Measurements from ENCODE around the gene BPIFB1. TPM values are rescaled to one million over a fixed set of nuclear protein-coding genes. Genes with fewer than 3 reads are reported as not detected.

Gene BPIFB1
- total RNA-seq, 1 donor from 2014 or later = not detected

DNA sequence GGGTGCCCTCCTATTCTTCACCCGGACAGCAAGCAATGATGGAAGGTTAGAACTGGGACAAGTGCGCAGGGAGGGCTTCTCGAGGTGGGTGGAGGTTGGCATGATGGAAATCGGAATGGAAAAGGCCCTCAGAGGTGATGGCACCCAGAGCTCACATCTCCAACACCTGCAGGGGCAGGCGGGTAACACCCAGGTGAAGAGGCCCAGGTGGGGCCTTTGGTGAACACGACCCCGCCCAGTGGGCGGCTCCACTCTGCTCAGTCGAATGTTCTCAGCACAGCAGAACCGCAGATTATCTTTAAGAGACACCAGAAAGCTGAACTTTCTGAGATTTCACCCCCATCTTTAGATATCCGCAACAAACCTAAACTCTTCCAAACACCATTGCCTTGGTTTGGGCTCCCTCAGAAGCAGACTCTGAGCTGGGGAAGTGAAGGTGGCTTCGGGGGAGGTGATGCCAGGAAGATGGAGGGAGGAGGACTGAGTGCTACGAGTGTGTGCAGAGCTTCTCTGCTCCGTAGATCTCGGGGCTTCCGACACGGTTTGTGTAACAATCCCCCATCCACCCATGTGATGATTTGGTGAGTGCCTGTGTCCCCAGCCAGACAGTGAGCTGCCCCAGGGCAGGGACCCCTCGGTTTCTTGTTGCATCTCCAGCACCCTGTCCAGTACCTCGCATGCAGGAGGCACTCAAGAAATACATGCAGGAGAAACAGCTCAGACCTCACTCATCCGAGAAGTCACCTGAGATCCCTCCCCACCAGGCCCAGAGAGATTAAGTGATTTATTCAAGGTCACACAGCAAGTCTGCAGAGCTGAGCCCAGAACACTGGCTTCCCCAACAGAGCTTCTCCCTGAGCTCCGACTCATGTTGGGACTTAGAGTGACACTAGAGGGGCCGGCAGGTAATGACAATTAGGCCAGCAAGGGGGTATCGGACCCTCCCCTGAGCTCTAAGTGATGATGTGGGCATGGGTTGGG is 45.4 kb downstream of the BPIFB1 start:
- H3K36me3 Mint-ChIP-seq (ENCODE audit: low read depth) = no peaks in the 10 kb centered on the region
- no peak for DNase-seq (ENCODE audit: low spot score)
- H3K4me3 Mint-ChIP-seq = no peak overlapping the region
- H3K27ac Mint-ChIP-seq = no peak overlapping the region
- intact Hi-C loops (cut with micrococcal nuclease) = no loop called here
- H3K27me3 Mint-ChIP-seq (ENCODE audit: insufficient read depth) = peaks cover 8% of the 10 kb centered on the region
- H3K9me3 Mint-ChIP-seq = no peaks in the 10 kb centered on the region
- no peaks in the 10 kb centered on the region for H3K4me1 Mint-ChIP-seq (ENCODE audit: low read depth)

DNA sequence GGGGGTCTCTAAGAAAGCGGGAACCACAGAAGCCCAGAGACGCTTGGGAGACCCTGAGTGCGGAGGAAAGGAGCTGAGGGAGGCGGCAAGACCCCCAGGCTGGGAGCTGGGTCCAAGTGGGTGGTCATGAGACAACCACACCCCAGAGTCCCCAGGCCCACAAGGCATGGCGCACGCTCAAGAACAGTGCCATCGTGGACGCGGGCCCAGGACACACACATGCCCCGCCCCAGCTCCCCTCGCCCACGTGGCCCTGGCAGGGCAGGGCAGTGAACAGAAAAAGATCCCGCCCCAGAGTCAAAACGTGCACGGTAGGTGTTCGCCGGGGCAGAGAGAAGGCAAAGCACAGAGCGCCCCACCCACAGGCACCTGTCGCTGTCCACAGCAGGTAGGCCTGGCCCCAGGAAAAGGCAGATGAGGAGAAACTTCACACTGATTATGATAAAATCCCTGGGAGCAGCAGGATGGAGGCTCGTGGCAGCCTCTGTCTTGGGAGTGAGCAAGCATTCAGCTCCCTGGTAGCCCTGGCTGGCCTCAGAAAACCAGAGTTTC is 50.0 kb downstream of the BPIFB1 start:
- no peak overlapping the region for H3K4me3 Mint-ChIP-seq
- H3K27ac Mint-ChIP-seq = no peak overlapping the region
- H3K36me3 Mint-ChIP-seq (ENCODE audit: low read depth) = no peaks in the 10 kb centered on the region
- H3K9me3 Mint-ChIP-seq = no peaks in the 10 kb centered on the region
- H3K4me1 Mint-ChIP-seq (ENCODE audit: low read depth) = no peaks in the 10 kb centered on the region
- peaks cover 6% of the 10 kb centered on the region for H3K27me3 Mint-ChIP-seq (ENCODE audit: insufficient read depth)
- intact Hi-C loops (cut with micrococcal nuclease) = no loop called here
- no peak for DNase-seq (ENCODE audit: low spot score)

DNA sequence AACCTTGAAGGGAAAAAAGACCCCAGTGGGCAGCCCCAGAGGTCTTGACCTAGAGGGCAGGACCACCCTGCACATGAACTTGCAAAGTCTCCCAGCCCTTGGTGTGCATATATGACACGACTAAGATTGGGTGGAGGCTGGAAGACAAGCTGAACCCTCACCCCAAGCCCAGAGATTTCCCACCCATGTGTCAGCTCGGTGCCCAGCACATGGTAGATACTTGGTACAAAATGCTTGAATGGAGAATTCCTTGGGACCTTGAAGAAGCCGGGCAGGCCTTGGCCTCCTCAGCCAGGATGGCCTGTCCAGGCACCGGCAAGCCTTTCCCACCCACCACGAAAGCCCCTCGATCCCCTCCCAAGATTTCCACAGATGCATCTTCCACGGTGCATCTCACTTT is 50.6 kb downstream of the BPIFB1 start:
- intact Hi-C loops (cut with micrococcal nuclease) = no loop called here
- no peak for DNase-seq (ENCODE audit: low spot score)
- Mint-ChIP-seq H3K27ac (no peak overlapping the region), H3K4me1 (ENCODE audit: low read depth) (no peaks in the 10 kb centered on the region), H3K9me3 (no peaks in the 10 kb centered on the region), H3K36me3 (ENCODE audit: low read depth) (no peaks in the 10 kb centered on the region), H3K4me3 (no peak overlapping the region), H3K27me3 (ENCODE audit: insufficient read depth) (peaks cover 4% of the 10 kb centered on the region)

DNA sequence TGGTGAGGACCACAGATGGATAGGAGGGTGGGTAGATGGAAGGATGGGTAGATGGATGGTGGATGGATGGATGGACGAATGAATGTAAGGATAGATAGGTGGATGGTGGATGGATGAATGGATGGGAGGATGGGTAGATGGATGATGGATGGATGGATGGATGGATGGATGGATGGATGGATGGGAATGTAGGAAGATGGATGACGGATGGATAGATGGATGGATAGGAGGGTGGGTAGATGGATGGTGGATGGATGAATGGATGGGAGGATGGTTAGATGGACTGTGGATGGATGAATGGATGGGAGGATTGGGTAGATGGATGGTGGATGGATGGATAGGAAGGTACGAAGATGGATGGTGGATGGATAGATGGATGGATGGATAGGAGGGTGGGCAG is 51.1 kb downstream of the BPIFB1 start:
- no peaks in the 10 kb centered on the region for H3K4me1 Mint-ChIP-seq (ENCODE audit: low read depth)
- no peaks in the 10 kb centered on the region for H3K27me3 Mint-ChIP-seq (ENCODE audit: insufficient read depth)
- H3K27ac Mint-ChIP-seq = no peak overlapping the region
- H3K36me3 Mint-ChIP-seq (ENCODE audit: low read depth) = no peaks in the 10 kb centered on the region
- intact Hi-C loops (cut with micrococcal nuclease) = no loop called here
- DNase-seq (ENCODE audit: low spot score) = no peak
- H3K4me3 Mint-ChIP-seq = no peak overlapping the region
- no peaks in the 10 kb centered on the region for H3K9me3 Mint-ChIP-seq

DNA sequence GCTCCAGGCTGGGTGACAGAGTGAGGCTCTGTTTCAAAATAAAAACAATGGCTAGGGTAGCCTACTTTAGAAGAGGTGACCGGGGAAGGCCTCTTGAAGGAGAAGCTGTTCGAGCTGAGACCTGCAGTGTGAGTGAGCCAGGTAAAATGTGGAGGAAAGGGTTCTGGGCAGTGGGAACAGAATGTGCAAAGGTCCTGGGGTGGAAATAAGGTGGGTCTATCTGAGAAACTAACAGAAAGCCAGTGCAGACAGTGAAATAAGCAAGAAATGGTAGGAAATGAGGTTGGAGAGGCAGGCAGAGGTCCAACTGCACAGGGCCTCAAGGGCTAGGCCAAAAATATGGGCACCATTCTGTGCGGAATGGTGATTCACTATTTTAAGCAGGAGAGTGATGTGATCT is 53.4 kb downstream of the BPIFB1 start:
- no peak overlapping the region for H3K27ac Mint-ChIP-seq
- H3K4me1 Mint-ChIP-seq (ENCODE audit: low read depth) = no peaks in the 10 kb centered on the region
- H3K4me3 Mint-ChIP-seq = no peak overlapping the region
- intact Hi-C loops (cut with micrococcal nuclease) = no loop called here
- H3K36me3 Mint-ChIP-seq (ENCODE audit: low read depth) = no peaks in the 10 kb centered on the region
- no peak for DNase-seq (ENCODE audit: low spot score)
- no peaks in the 10 kb centered on the region for H3K9me3 Mint-ChIP-seq
- H3K27me3 Mint-ChIP-seq (ENCODE audit: insufficient read depth) = no peaks in the 10 kb centered on the region

- no peak for DNase-seq (ENCODE audit: low spot score)
- Mint-ChIP-seq H3K27ac (no peak overlapping the region), H3K36me3 (ENCODE audit: low read depth) (no peaks in the 10 kb centered on the region), H3K4me1 (ENCODE audit: low read depth) (no peaks in the 10 kb centered on the region), H3K9me3 (no peaks in the 10 kb centered on the region), H3K4me3 (no peak overlapping the region), H3K27me3 (ENCODE audit: insufficient read depth) (no peaks in the 10 kb centered on the region)
- intact Hi-C loops (cut with micrococcal nuclease) = no loop called here
These were observed 54.1 kb downstream of the BPIFB1 start for GRCh38 chr20:33337119-33337518.

DNA sequence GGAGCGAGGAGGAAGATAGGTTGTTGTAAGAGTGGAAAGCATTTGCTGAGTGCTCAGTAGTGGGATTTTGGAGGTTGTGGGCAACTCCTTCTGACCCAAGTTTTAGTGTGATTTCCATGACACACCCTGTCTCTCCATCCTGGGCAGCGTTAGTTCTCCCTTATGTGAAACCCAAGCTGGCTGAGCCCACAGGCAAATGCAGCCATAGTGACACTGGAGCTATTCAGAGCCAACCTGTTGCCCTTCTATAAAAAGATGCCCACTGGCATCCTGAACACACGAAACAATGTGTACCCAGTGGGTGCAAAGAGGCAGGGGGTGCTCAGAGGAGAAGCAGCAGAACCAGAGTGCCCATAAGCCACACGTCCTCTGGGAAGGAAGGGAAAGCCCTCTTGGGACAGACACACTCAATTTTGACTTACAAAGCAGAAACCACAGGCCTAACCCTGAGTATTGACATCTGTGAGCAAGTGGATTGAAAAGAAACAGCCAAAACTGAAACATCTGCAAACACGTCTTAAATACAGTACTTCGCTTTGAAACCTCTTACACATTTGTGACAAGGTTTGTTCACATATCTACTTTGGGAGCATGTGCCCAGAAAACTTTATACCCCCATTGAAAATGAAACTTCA is 54.6 kb downstream of the BPIFB1 start:
- H3K36me3 Mint-ChIP-seq (ENCODE audit: low read depth) = no peaks in the 10 kb centered on the region
- no peak for DNase-seq (ENCODE audit: low spot score)
- H3K4me3 Mint-ChIP-seq = no peak overlapping the region
- intact Hi-C loops (cut with micrococcal nuclease) = no loop called here
- no peak overlapping the region for H3K27ac Mint-ChIP-seq
- no peaks in the 10 kb centered on the region for H3K4me1 Mint-ChIP-seq (ENCODE audit: low read depth)
- H3K27me3 Mint-ChIP-seq (ENCODE audit: insufficient read depth) = no peaks in the 10 kb centered on the region
- no peaks in the 10 kb centered on the region for H3K9me3 Mint-ChIP-seq

GRCh38 chr20:33338467-33339258 is 55.6 kb downstream of the BPIFB1 start:
- no peaks in the 10 kb centered on the region for H3K9me3 Mint-ChIP-seq
- intact Hi-C loops (cut with micrococcal nuclease) = no loop called here

GRCh38 chr20:33339515-33340058 is 56.6 kb downstream of the BPIFB1 start:
- Mint-ChIP-seq H3K4me1 (ENCODE audit: low read depth) (no peaks in the 10 kb centered on the region), H3K36me3 (ENCODE audit: low read depth) (no peaks in the 10 kb centered on the region), H3K4me3 (no peak overlapping the region), H3K9me3 (no peaks in the 10 kb centered on the region), H3K27ac (no peak overlapping the region), H3K27me3 (ENCODE audit: insufficient read depth) (no peaks in the 10 kb centered on the region)
- no peak for DNase-seq (ENCODE audit: low spot score)
- intact Hi-C loops (cut with micrococcal nuclease) = no loop called here

More at GRCh38 chr20:33338467-33339258, 55.6 kb downstream of the BPIFB1 start:
- no peak overlapping the region for H3K27ac Mint-ChIP-seq
- no peaks in the 10 kb centered on the region for H3K4me1 Mint-ChIP-seq (ENCODE audit: low read depth)
- no peak overlapping the region for H3K4me3 Mint-ChIP-seq
- H3K27me3 Mint-ChIP-seq (ENCODE audit: insufficient read depth) = no peaks in the 10 kb centered on the region
- DNase-seq (ENCODE audit: low spot score) = no peak
- no peaks in the 10 kb centered on the region for H3K36me3 Mint-ChIP-seq (ENCODE audit: low read depth)

DNA sequence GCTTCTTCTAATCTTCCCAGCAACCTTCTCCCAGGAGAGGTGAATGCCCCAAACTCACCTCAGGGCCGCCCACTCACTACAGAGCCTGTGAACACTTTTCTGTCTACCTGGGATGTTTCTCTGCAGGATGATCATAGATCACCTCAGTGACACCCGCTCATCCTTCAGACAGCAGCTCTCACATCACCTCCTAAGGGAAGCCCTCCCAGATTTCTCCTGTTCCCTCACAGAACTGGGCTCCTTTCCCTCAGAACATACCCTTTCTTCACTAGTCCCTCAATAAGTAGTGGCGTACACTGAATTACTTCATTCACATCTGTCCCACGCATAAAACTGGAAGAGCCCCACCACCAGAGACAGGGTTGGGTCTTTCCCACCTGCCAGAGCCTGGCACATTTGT is 60.5 kb downstream of the BPIFB1 start:
- Mint-ChIP-seq H3K27me3 (ENCODE audit: insufficient read depth) (no peaks in the 10 kb centered on the region), H3K4me3 (no peak overlapping the region)

GRCh38 chr20:33345342-33345741 is 62.3 kb downstream of the BPIFB1 start:
- no peaks in the 10 kb centered on the region for H3K9me3 Mint-ChIP-seq
- no peak for DNase-seq (ENCODE audit: low spot score)
- no peak overlapping the region for H3K27ac Mint-ChIP-seq
- no peaks in the 10 kb centered on the region for H3K36me3 Mint-ChIP-seq (ENCODE audit: low read depth)
- no peaks in the 10 kb centered on the region for H3K27me3 Mint-ChIP-seq (ENCODE audit: insufficient read depth)
- intact Hi-C loops (cut with micrococcal nuclease) = no loop called here
- H3K4me3 Mint-ChIP-seq = no peak overlapping the region
- no peaks in the 10 kb centered on the region for H3K4me1 Mint-ChIP-seq (ENCODE audit: low read depth)

More for the DNA sequence above, 60.5 kb downstream of the BPIFB1 start:
- intact Hi-C loops (cut with micrococcal nuclease) = no loop called here
- no peak overlapping the region for H3K27ac Mint-ChIP-seq
- no peaks in the 10 kb centered on the region for H3K4me1 Mint-ChIP-seq (ENCODE audit: low read depth)
- no peaks in the 10 kb centered on the region for H3K36me3 Mint-ChIP-seq (ENCODE audit: low read depth)
- DNase-seq (ENCODE audit: low spot score) = no peak
- H3K9me3 Mint-ChIP-seq = no peaks in the 10 kb centered on the region

DNA sequence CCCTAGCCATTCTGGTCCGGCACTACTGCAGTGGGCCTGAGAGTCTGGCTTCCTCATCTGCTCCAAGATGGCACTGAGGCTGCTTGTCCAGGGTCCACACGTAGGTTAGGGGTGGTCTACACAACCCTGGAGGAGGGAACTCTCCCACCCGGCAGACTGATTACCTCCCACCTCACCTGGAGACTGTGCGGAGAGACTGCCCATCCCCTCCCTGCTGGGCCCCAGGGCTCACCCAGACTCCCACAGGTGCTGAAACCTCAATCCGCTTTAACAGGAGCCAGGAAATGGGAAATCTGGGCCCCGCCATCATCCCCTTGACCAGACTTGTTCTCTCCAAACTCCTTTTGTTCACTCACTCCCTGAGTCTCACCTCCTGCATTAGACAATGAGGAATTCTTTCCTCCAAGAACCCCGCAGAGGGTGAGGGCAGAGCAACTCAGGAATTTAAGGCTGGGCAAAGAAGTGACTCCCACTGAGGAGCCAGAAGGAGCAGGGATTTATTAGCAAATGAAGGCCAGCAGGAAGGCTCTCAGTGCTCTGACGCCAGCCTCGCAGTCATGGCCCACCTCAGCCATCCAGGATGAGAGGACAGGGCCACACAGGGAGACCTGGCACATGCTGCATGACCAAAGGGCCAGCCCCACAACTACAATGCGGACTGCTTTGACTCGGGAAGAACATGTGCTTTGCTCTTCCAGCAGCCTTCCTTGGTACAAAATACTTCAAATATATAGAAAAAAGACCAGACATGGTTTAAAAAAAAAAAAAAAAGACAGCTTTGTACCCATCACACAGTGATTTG is 65.3 kb downstream of the BPIFB1 start:
- Mint-ChIP-seq H3K4me3 (no peak overlapping the region), H3K4me1 (ENCODE audit: low read depth) (no peaks in the 10 kb centered on the region), H3K27me3 (ENCODE audit: insufficient read depth) (no peaks in the 10 kb centered on the region), H3K36me3 (ENCODE audit: low read depth) (no peaks in the 10 kb centered on the region), H3K27ac (no peak overlapping the region), H3K9me3 (no peaks in the 10 kb centered on the region)
- DNase-seq (ENCODE audit: low spot score) = no peak
- intact Hi-C loops (cut with micrococcal nuclease) = no loop called here

Measured in activated T-helper 1 cell treated with anti-CD3 and anti-CD28 coated beads, Interleukin-12 subunit alpha, Interleukin-12 subunit beta, Interleukin-2, Interleukin-4 antibody, amounts not matched to agents 30 ng/mL and 10 ng/mL and 1 ng/mL, durations not matched to agents 14 hours and 24 hours and 36 hours (primary cell).